ENCODE data around the gene E2F4. TPM values are rescaled to one million over a fixed set of nuclear protein-coding genes. Genes with fewer than 3 reads are reported as not detected.

The E2F4 gene
- total and polyA plus RNA-seq, 2 of the 8 experiments (the other 6 are each of a cell fraction or from before 2014, with no cell fraction given) = 79.9 to 157 TPM

- no peak for TF ChIP-seq CHD7 (IDR thresholded peaks at IDR 0.05; ENCODE audit: insufficient replicate concordance, low read length)
- no peak for TF ChIP-seq SRF (IDR thresholded peaks at IDR 0.05; ENCODE audit: low read depth, low read length)
- no peak for TF ChIP-seq CTBP2 (IDR thresholded peaks at IDR 0.05; ENCODE audit: borderline replicate concordance, insufficient read depth, insufficient read length, low read length)
- no peak for TF ChIP-seq RXRA (IDR thresholded peaks at IDR 0.05; ENCODE audit: insufficient read depth, low read depth, low read length)
- no peak for TF ChIP-seq SP4 (IDR thresholded peaks at IDR 0.05; ENCODE audit: low read length)
- no peak for TF ChIP-seq SAP30 (IDR thresholded peaks at IDR 0.05; ENCODE audit: insufficient read depth, insufficient replicate concordance, low read length)
- TF ChIP-seq SIRT6 (IDR thresholded peaks at IDR 0.05; ENCODE audit: low read length) = no peak
- no peak for TF ChIP-seq TEAD4 (IDR thresholded peaks at IDR 0.05; ENCODE audit: low read depth, low read length)
- no peak for TF ChIP-seq SUZ12 (IDR thresholded peaks at IDR 0.05; ENCODE audit: low read length)
- no peak for TF ChIP-seq YY1 (IDR thresholded peaks at IDR 0.05; ENCODE audit: low read depth, low read length)
- no peak for TF ChIP-seq POLR2AphosphoS5 (IDR thresholded peaks at IDR 0.05; ENCODE audit: low read depth, low read length)
- no peak for TF ChIP-seq EGR1 (IDR thresholded peaks at IDR 0.05; ENCODE audit: borderline replicate concordance, low read depth, low read length)
- TF ChIP-seq CBX8 (IDR thresholded peaks at IDR 0.05; ENCODE audit: borderline replicate concordance, low read depth, low read length) = no peak
Observed at GRCh38 chr16:67193536-67193935, 1.6 kb downstream of the E2F4 start (continued).
